C4-2B (cell line): ENCODE data around the gene TMEM9.

Source experiments
- ZFX ChIP-seq: fragments of 450-650 bp; IDR thresholded peaks from 2 replicates; pipeline ENCODE4 v1.6.1; 2017
- TF ChIP-seq, protein P1 (sequence below): fragments of 450-650 bp; conservative IDR thresholded peaks from 2 replicates; pipeline ENCODE4 v1.5.1; 2017; ENCODE audit warnings: mild to moderate bottlenecking

DNA sequence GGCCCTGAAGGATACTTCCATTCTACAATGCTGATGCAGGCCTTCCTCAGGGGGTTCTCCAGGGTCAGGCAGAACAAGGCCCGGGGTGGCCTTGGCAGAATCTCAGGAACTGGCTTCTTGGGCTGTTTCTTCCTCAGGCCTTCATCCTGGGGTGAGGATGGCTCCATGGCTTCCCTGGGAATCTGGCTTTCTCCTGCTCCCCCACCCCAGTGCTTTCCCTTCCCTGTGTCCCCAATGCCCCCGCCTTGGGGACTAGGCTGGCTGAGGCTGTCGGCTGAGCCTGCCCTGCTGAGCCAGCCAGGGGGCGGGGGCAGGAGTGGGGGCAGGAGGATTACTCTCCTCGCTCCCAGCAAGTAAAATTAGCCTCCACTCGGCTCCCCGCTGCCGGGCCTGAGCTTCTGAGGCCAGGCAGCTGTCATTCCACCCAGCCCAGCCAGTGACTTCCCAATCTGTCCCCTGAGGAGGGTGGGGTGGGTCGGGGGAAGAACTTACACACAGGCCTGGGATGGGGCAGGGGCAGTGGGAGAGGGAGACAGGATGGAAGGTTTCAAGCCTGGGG is 42.0 kb downstream of the TMEM9 start, which contains the start of gene CACNA1S:
- TF ChIP-seq, protein P1, sequence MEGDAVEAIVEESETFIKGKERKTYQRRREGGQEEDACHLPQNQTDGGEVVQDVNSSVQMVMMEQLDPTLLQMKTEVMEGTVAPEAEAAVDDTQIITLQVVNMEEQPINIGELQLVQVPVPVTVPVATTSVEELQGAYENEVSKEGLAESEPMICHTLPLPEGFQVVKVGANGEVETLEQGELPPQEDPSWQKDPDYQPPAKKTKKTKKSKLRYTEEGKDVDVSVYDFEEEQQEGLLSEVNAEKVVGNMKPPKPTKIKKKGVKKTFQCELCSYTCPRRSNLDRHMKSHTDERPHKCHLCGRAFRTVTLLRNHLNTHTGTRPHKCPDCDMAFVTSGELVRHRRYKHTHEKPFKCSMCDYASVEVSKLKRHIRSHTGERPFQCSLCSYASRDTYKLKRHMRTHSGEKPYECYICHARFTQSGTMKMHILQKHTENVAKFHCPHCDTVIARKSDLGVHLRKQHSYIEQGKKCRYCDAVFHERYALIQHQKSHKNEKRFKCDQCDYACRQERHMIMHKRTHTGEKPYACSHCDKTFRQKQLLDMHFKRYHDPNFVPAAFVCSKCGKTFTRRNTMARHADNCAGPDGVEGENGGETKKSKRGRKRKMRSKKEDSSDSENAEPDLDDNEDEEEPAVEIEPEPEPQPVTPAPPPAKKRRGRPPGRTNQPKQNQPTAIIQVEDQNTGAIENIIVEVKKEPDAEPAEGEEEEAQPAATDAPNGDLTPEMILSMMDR, result no peak
- no peak for TF ChIP-seq ZFX
